Left lung (tissue), 10 donors: ENCODE results near the gene GSDMA. TPM values are rescaled to one million over a fixed set of nuclear protein-coding genes. Genes with fewer than 3 reads are reported as not detected.
A peak's percentile ranks its signal among the peaks of the same experiment; 100 is the strongest.

Experiments used
- ATAC-seq: fragments of 200-7000 bp; cut with Tn5 transposase; one replicate; pipeline ENCODE4 v1.9.1; 2020; ENCODE audit warnings: moderate library complexity
- DNase-seq, 4 donors: peaks; one replicate each; pipeline ENCODE4 v3.0.0-alpha.2; 2013 to 2020
- H3K27ac ChIP-seq, 2 donors: fragments of 200-600 bp; sonication (generic) in 1 of 2; one replicate each; pipeline versions ENCODE4 v1.5.0 to v1.8.0; 2020 to 2021
- H3K27me3 ChIP-seq, 2 donors: fragments of 200-600 bp; sonication (generic) in 1 of 2; one replicate each; pipeline versions ENCODE4 v1.5.0 to v1.8.0; 2020 to 2021
- H3K36me3 ChIP-seq, 2 donors: fragments of 200-600 bp; sonication (generic) in 1 of 2; one replicate each; pipeline versions ENCODE4 v1.5.0 to v1.8.0; 2020 to 2021
- H3K4me1 ChIP-seq, 2 donors: fragments of 200-600 bp; one replicate each; pipeline ENCODE4 v1.8.0; 2021
- H3K4me3 ChIP-seq, 2 donors: fragments of 200-600 bp; sonication (generic) in 1 of 2; one replicate each; pipeline versions ENCODE4 v1.5.0 to v1.8.0; 2020 to 2021; ENCODE audit warnings: mild to moderate bottlenecking in 1 of 2
- H3K9me3 ChIP-seq, 2 donors: fragments of 200-600 bp; sonication (generic) in 1 of 2; one replicate each; pipeline versions ENCODE4 v1.5.0 to v1.8.0; 2020 to 2021
- intact Hi-C, 2 donors: fragments of 100-400 bp; cut with DNase I; formaldehyde crosslinking; loops; one replicate each; pipeline versions ENCODE4 v1.11.2 to v1.14.2; 2022
- polyA plus RNA-seq, 6 donors: library from polyadenylated mRNA; unstranded; fragments of 120-200 nt; gene quantifications; one replicate each; pipeline ENCODE4 v1.2.1, GENCODE V29; 2013; ENCODE audit not compliant: insufficient read length in 6 of 6
- total RNA-seq, 2 donors: library from RNA; stranded (reverse); fragmentation: NEBNext Ultra II Directional; extraction: Animal tissue kit (Norgen Biotek cat#: 25700); gene quantifications; one replicate each; pipeline ENCODE4 v1.2.1, GENCODE V29; 2021
- TF ChIP-seq, protein P1 (sequence below), 2 donors: fragments of 200-600 bp; sonication (generic) in 1 of 2; IDR thresholded peaks; one replicate each; pipeline versions ENCODE4 v1.5.0 to v1.8.0; 2021; ENCODE audit warnings: antibody characterized with exemption in 2 of 2
- donor health status: DM: no; HTN: yes; CAD: no.
- donor health status: DM: no; HTN: no; CAD: no.

Gene GSDMA
- total and polyA plus RNA-seq, 8 donors, result 0.57 to 1.3 (median 0.87) TPM; not detected in 1

- TF ChIP-seq, protein P1, sequence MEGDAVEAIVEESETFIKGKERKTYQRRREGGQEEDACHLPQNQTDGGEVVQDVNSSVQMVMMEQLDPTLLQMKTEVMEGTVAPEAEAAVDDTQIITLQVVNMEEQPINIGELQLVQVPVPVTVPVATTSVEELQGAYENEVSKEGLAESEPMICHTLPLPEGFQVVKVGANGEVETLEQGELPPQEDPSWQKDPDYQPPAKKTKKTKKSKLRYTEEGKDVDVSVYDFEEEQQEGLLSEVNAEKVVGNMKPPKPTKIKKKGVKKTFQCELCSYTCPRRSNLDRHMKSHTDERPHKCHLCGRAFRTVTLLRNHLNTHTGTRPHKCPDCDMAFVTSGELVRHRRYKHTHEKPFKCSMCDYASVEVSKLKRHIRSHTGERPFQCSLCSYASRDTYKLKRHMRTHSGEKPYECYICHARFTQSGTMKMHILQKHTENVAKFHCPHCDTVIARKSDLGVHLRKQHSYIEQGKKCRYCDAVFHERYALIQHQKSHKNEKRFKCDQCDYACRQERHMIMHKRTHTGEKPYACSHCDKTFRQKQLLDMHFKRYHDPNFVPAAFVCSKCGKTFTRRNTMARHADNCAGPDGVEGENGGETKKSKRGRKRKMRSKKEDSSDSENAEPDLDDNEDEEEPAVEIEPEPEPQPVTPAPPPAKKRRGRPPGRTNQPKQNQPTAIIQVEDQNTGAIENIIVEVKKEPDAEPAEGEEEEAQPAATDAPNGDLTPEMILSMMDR (IDR thresholded peaks at IDR 0.05), result no peak
These were observed 11.6 kb downstream of the GSDMA start for GRCh38 chr17:39974433-39974832.

GRCh38 chr17:39975801-39976200 lies 13.0 kb downstream of the GSDMA start:
- intact Hi-C loops, result no loop called here

More at GRCh38 chr17:39974433-39974832, 11.6 kb downstream of the GSDMA start:
- no peaks in the 10 kb centered on the region for H3K36me3 ChIP-seq
- intact Hi-C loops, result no loop called here
- no peak for ATAC-seq
- no peaks in the 10 kb centered on the region for H3K9me3 ChIP-seq
- H3K4me3 ChIP-seq, result no peak overlapping the region
- H3K4me1 ChIP-seq, result peaks cover 0 to 41% of the 10 kb centered on the region in 2 donors
- peak in 1 of 4 donors; percentile 61 for DNase-seq
- no peak overlapping the region for H3K27ac ChIP-seq
- no peaks in the 10 kb centered on the region for H3K27me3 ChIP-seq

DNA sequence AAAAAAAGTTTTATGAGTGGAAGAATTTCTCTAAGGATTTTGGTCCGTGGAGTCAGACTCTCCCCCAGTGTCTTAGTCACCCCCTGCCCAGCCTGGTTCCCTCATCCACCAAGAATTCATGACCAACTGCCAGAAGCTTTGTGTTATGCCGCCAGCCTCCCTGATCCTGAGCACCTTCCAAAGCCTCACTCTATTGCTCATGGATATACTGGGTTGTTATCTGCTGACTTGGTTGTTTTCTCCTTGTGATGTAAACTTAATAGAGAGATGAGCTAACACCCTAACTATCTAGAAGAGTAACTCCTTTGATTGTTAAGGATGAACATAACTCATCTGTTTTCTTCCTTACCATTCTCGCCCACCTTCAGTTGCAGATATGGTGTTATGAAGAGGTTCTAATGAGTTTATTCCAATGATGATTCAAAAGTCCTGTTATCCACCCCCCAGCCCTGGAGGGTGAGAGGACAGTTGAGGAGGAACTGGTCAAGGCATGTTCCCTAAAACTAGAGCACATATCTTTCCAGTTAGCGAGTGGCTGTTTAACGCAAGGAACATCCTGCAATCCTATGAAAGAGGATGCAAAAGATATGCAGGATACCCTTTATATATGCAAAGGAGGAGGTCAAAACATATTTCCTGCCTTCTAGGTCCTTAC lies 16.3 kb downstream of the GSDMA start:
- no peaks in the 10 kb centered on the region for H3K9me3 ChIP-seq
- ATAC-seq (no peak), DNase-seq (no peak)
- H3K4me1 ChIP-seq, result peaks cover 9 to 33% of the 10 kb centered on the region in 2 donors
- H3K36me3 ChIP-seq, result peaks cover 0 to 7% of the 10 kb centered on the region in 2 donors
- no peaks in the 10 kb centered on the region for H3K27me3 ChIP-seq
- TF ChIP-seq, protein P1 (IDR thresholded peaks at IDR 0.05), result no peak
- intact Hi-C loops, result no loop called here
- peak overlapping the region; percentile 85 to 95 for H3K27ac ChIP-seq
- H3K4me3 ChIP-seq, result no peak overlapping the region

More at GRCh38 chr17:39975801-39976200, 13.0 kb downstream of the GSDMA start:
- Histone ChIP-seq H3K4me1 (peaks cover 0 to 37% of the 10 kb centered on the region in 2 donors), H3K4me3 (no peak overlapping the region), H3K36me3 (no peaks in the 10 kb centered on the region), H3K27ac (no peak overlapping the region), H3K27me3 (no peaks in the 10 kb centered on the region), H3K9me3 (no peaks in the 10 kb centered on the region)
- TF ChIP-seq, protein P1 (IDR thresholded peaks at IDR 0.05), result no peak
- no peak for DNase-seq
- ATAC-seq, result no peak

- ATAC-seq (peak; percentile 25), DNase-seq (peak in 1 of 4 donors; percentile 41)
- H3K4me3 ChIP-seq, result peak overlapping the region; percentile 85 to 88
- peaks cover 9 to 32% of the 10 kb centered on the region in 2 donors for H3K4me1 ChIP-seq
- H3K27me3 ChIP-seq, result no peaks in the 10 kb centered on the region
- H3K9me3 ChIP-seq, result no peaks in the 10 kb centered on the region
- H3K27ac ChIP-seq, result peak overlapping the region; percentile 85 to 95
- peaks cover 0 to 14% of the 10 kb centered on the region in 2 donors for H3K36me3 ChIP-seq
- TF ChIP-seq, protein P1 (IDR thresholded peaks at IDR 0.05), result no peak
- intact Hi-C loops, result no loop called here
These were observed 17.1 kb downstream of the GSDMA start for GRCh38 chr17:39979893-39980350.

GRCh38 chr17:39980351-39981206 lies 17.8 kb downstream of the GSDMA start, which contains the start of gene PSMD3:
TSS of gene PSMD3 (plus strand) at chr17:39980807. CDS start at chr17:39980971, 164 bp downstream.
- Histone ChIP-seq H3K36me3 (peaks cover 0 to 21% of the 10 kb centered on the region in 2 donors), H3K27ac (peak within 1 kb of the TSS; percentile 85 to 95), H3K4me1 (peaks cover 9 to 32% of the 10 kb centered on the region in 2 donors), H3K27me3 (no peaks in the 10 kb centered on the region), H3K9me3 (no peaks in the 10 kb centered on the region), H3K4me3 (peak within 1 kb of the TSS; percentile 85 to 88)
- DNase-seq (peak; percentile 98 to 100 (median 99)), ATAC-seq (peak; percentile 95)
- intact Hi-C loops, result no loop called here
- TF ChIP-seq, protein P1 (IDR thresholded peaks at IDR 0.05), result peak; percentile 52 to 85
